ENCODE measurements around the gene APLNR. TPM values are rescaled to one million over a fixed set of nuclear protein-coding genes. Genes with fewer than 3 reads are reported as not detected.

Gene APLNR
- total RNA-seq, 1 experiment from 2014 or later, result 0.39 TPM

- no peaks in the 10 kb centered on the region for H4K20me1 ChIP-seq (ENCODE audit: control insufficient read depth, insufficient read depth, insufficient read length)
- no peak overlapping the region for H2BK120ac ChIP-seq (ENCODE audit: low read depth, low read length, poor library complexity, severe bottlenecking)
- DNase-seq, result no peak
- Mint-ChIP-seq H3K36me3 (ENCODE audit: insufficient read depth in 1 of 3, low read depth in 3 of 3) (no peaks in the 10 kb centered on the region), H3K4me3 (no peak overlapping the region), H3K27me3 (ENCODE audit: low read depth) (peaks cover 2% of the 10 kb centered on the region), H3K27ac (no peak overlapping the region), H3K9me3 (no peaks in the 10 kb centered on the region), H3K4me1 (peaks cover 2 to 9% of the 10 kb centered on the region in 2 experiments; a peak in 3 of 4 replicates)
- H3K27ac ChIP-seq (ENCODE audit: insufficient read length, low read depth, low read length), result no peak overlapping the region
- no peak overlapping the region for H2AFZ ChIP-seq (ENCODE audit: low read length)
- H3K79me1 ChIP-seq (ENCODE audit: insufficient read depth, low read depth, low read length, poor library complexity, severe bottlenecking), result no peaks in the 10 kb centered on the region
- H3K4me2 ChIP-seq (ENCODE audit: insufficient read depth, insufficient read length, low read length), result no peak overlapping the region
- H4K8ac ChIP-seq (replicated peaks; ENCODE audit: insufficient read length, low read depth, low read length), result no peak overlapping the region
- H3K4me1 ChIP-seq (ENCODE audit: insufficient read depth, low read length), result peaks cover 4% of the 10 kb centered on the region; the same call in 1 of the 2 replicates
- no peak overlapping the region for H3T11ph ChIP-seq (ENCODE audit: low read length)
- no peak for TF ChIP-seq CTCF (conservative IDR thresholded peaks at IDR 0.05)
- H3K9me3 ChIP-seq (ENCODE audit: control insufficient read depth, low read depth, low read length), result no peaks in the 10 kb centered on the region
- H2BK15ac ChIP-seq (ENCODE audit: low read depth, low read length), result no peak overlapping the region
- H3K27me3 ChIP-seq (ENCODE audit: insufficient read depth, low read length), result no peaks in the 10 kb centered on the region
- no peaks in the 10 kb centered on the region for H3K79me2 ChIP-seq (ENCODE audit: insufficient read depth, low read length)
- no peak overlapping the region for H3K14ac ChIP-seq (ENCODE audit: insufficient read depth, low read length)
- H4K91ac ChIP-seq (ENCODE audit: insufficient read length, low read depth, low read length), result no peak overlapping the region
- H3K9ac ChIP-seq (ENCODE audit: extremely low read depth, insufficient read length, low read length), result no peak overlapping the region
- H2BK5ac ChIP-seq (ENCODE audit: insufficient read length, low read length), result no peak overlapping the region
- no peak overlapping the region for H3K18ac ChIP-seq (ENCODE audit: insufficient read length, low read depth, low read length)
- no CpG with 5 or more reads among the region's 6 CpGs for WGBS (ENCODE audit: extremely low coverage, insufficient read length, low lambda C conversion rate)
- no peak overlapping the region for H2AK5ac ChIP-seq (ENCODE audit: insufficient read length, low read length)
- no peak overlapping the region for H3K23ac ChIP-seq (ENCODE audit: insufficient read length, low read depth, low read length)
- H3K23me2 ChIP-seq (ENCODE audit: insufficient read length, low read depth, low read length, poor library complexity, severe bottlenecking), result no peaks in the 10 kb centered on the region
- no peak overlapping the region for H3K4ac ChIP-seq (ENCODE audit: low read depth, low read length)
- no peak overlapping the region for H3K56ac ChIP-seq (ENCODE audit: insufficient read length, low read depth, low read length)
- no peak overlapping the region for H4K5ac ChIP-seq (ENCODE audit: insufficient read length, low read depth, low read length)
- no peak overlapping the region for H2BK20ac ChIP-seq (ENCODE audit: low read depth, low read length, poor library complexity, severe bottlenecking)
- no peak overlapping the region for H2BK12ac ChIP-seq (ENCODE audit: insufficient read length, low read depth, low read length)
These were observed 17.9 kb downstream of the APLNR start for GRCh38 chr11:57219021-57219627.
